Measurements from ENCODE around the gene EBF3. TPM values are rescaled to one million over a fixed set of nuclear protein-coding genes. Genes with fewer than 3 reads are reported as not detected.

EBF3 gene
- polyA plus RNA-seq, 1 donor, result 71.1 TPM

GRCh38 chr10:129942936-129943715, 20.9 kb downstream of the EBF3 start:
- peak; percentile 55 for DNase-seq

GRCh38 chr10:129942391-129942790, 21.7 kb downstream of the EBF3 start:
- no peak for DNase-seq

GRCh38 chr10:129942019-129942277, 22.1 kb downstream of the EBF3 start:
- DNase-seq, result no peak

- no peak for DNase-seq
Observed at GRCh38 chr10:129941199-129942018, 22.7 kb downstream of the EBF3 start.

- no peak for DNase-seq
Observed at GRCh38 chr10:129940617-129941198, 23.4 kb downstream of the EBF3 start.

- DNase-seq, result no peak
Observed at GRCh38 chr10:129939416-129940275, 24.4 kb downstream of the EBF3 start.

GRCh38 chr10:129938460-129938859, 25.6 kb downstream of the EBF3 start:
- DNase-seq, result no peak

GRCh38 chr10:129937351-129937751, 26.7 kb downstream of the EBF3 start:
- DNase-seq, result no peak

- no peak for DNase-seq
Observed at GRCh38 chr10:129936923-129937300, 27.2 kb downstream of the EBF3 start.

GRCh38 chr10:129936266-129936922, 27.7 kb downstream of the EBF3 start:
- no peak for DNase-seq

GRCh38 chr10:129935867-129936152, 28.3 kb downstream of the EBF3 start:
- DNase-seq, result no peak

GRCh38 chr10:129935102-129935866, 28.8 kb downstream of the EBF3 start:
- no peak for DNase-seq

GRCh38 chr10:129934196-129934925, 29.7 kb downstream of the EBF3 start:
- no peak for DNase-seq

- DNase-seq, result no peak
Observed at GRCh38 chr10:129933456-129934092, 30.5 kb downstream of the EBF3 start.

- no peak for DNase-seq
Observed at GRCh38 chr10:129932751-129933433, 31.2 kb downstream of the EBF3 start.

- no peak for DNase-seq
Observed at GRCh38 chr10:129932182-129932581, 31.9 kb downstream of the EBF3 start.

GRCh38 chr10:129929343-129930292, 34.5 kb downstream of the EBF3 start:
- DNase-seq, result no peak

- no peak for DNase-seq
Observed at GRCh38 chr10:129927351-129928120, 36.5 kb downstream of the EBF3 start.

Data from hindlimb muscle (tissue), 1 donor.